Measurements from ENCODE around the gene ABCF2. TPM values are rescaled to one million over a fixed set of nuclear protein-coding genes. Genes with fewer than 3 reads are reported as not detected.
A peak's percentile ranks its signal among the peaks of the same experiment; 100 is the strongest.

ABCF2 gene
- total RNA-seq, 1 donor: 9.7 TPM

DNA sequence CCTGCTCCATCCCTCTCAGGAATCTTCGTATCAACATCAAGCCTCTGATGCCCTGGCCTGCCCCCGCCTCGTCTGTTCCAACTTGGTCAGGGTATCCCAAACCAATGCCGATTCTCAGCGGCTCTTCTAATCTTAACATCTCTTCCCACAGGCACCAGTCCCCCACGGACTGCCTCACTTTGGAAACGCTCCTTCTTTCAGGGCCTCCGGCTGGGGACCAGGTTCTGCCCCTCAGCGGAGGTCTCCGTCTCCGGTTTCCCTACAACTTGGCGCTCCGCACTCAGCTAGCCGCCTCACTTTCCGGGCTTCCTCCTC, 488 bp downstream of the ABCF2 start:
- H3K4me3 ChIP-seq (ENCODE audit: low read length): peak overlapping the region; percentile 54
- no peaks in the 10 kb centered on the region for H3K9me3 ChIP-seq (ENCODE audit: low read depth, low read length)
- no peaks in the 10 kb centered on the region for H3K27me3 ChIP-seq (ENCODE audit: insufficient read depth, low read length)
- H3K4me1 ChIP-seq (ENCODE audit: insufficient read depth, low read length): peaks cover 23% of the 10 kb centered on the region

GRCh38 chr7:151225948-151226510, 976 bp downstream of the ABCF2 start:
- H3K4me3 ChIP-seq (ENCODE audit: low read length): peak overlapping the region; percentile 54
- no peaks in the 10 kb centered on the region for H3K9me3 ChIP-seq (ENCODE audit: low read depth, low read length)
- H3K27me3 ChIP-seq (ENCODE audit: insufficient read depth, low read length): no peaks in the 10 kb centered on the region
- peaks cover 21% of the 10 kb centered on the region for H3K4me1 ChIP-seq (ENCODE audit: insufficient read depth, low read length)

GRCh38 chr7:151223728-151224127, 3.3 kb downstream of the ABCF2 start:
- H3K27me3 ChIP-seq (ENCODE audit: insufficient read depth, low read length): no peaks in the 10 kb centered on the region
- H3K9me3 ChIP-seq (ENCODE audit: low read depth, low read length): no peaks in the 10 kb centered on the region
- no peak overlapping the region for H3K4me3 ChIP-seq (ENCODE audit: low read length)
- H3K4me1 ChIP-seq (ENCODE audit: insufficient read depth, low read length): peaks cover 21% of the 10 kb centered on the region

GRCh38 chr7:151218170-151218569, 8.8 kb downstream of the ABCF2 start:
- Histone ChIP-seq H3K4me3 (ENCODE audit: low read length) (no peak overlapping the region), H3K4me1 (ENCODE audit: insufficient read depth, low read length) (no peaks in the 10 kb centered on the region), H3K27me3 (ENCODE audit: insufficient read depth, low read length) (no peaks in the 10 kb centered on the region)

DNA sequence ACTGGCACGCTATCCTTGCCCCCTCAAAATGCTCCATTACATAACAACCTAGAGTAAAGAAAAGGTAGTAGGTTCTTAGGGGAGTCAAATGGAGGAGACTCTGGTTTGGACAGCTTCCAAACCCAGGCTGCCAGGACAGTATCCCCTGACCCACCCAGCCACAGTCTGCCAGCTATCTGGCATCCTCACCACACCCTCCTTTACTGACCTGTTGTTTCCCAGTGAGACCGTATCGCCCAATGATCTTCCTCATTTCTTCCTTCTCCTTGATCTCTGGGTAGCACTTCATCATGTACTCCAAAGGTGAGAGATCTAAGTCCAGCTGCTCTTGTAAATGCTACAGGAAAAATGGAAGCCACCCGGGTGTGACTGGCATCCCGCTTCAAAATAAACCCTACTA, 11.6 kb downstream of the ABCF2 start:
- no peaks in the 10 kb centered on the region for H3K4me1 ChIP-seq (ENCODE audit: insufficient read depth, low read length)
- no peaks in the 10 kb centered on the region for H3K27me3 ChIP-seq (ENCODE audit: insufficient read depth, low read length)
- no peak overlapping the region for H3K4me3 ChIP-seq (ENCODE audit: low read length)
- H3K9me3 ChIP-seq (ENCODE audit: low read depth, low read length): no peaks in the 10 kb centered on the region

More at GRCh38 chr7:151218170-151218569, 8.8 kb downstream of the ABCF2 start:
- no peaks in the 10 kb centered on the region for H3K9me3 ChIP-seq (ENCODE audit: low read depth, low read length)

GRCh38 chr7:151213826-151214225, 13.2 kb downstream of the ABCF2 start:
- Histone ChIP-seq H3K9me3 (ENCODE audit: low read depth, low read length) (no peaks in the 10 kb centered on the region), H3K4me3 (ENCODE audit: low read length) (no peak overlapping the region), H3K27me3 (ENCODE audit: insufficient read depth, low read length) (no peaks in the 10 kb centered on the region), H3K4me1 (ENCODE audit: insufficient read depth, low read length) (no peaks in the 10 kb centered on the region)

DNA sequence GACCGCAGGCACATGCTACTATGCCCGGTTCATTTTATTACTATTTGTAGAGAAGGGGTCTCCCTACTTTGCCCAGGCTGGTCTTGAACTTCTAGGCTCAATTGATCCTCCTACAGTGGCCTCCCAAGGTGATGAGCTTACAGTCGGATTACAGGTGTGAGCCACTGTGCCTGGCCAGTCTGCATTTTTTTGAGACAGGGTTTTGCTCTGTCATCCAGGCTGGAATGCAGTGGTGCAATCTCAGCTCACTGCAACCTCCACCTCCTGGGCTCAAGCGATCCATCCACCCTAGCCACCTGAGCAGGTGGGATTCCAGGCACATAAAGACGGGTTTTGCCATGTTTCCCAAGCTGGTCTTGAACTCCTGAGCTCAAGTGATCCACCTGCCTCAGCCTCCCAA, 14.4 kb downstream of the ABCF2 start:
- Histone ChIP-seq H3K27me3 (ENCODE audit: insufficient read depth, low read length) (no peaks in the 10 kb centered on the region), H3K4me1 (ENCODE audit: insufficient read depth, low read length) (peaks cover 5% of the 10 kb centered on the region), H3K4me3 (ENCODE audit: low read length) (no peak overlapping the region), H3K9me3 (ENCODE audit: low read depth, low read length) (no peaks in the 10 kb centered on the region)

- no peaks in the 10 kb centered on the region for H3K9me3 ChIP-seq (ENCODE audit: low read depth, low read length)
- no peaks in the 10 kb centered on the region for H3K27me3 ChIP-seq (ENCODE audit: insufficient read depth, low read length)
- H3K4me3 ChIP-seq (ENCODE audit: low read length): no peak overlapping the region
- H3K4me1 ChIP-seq (ENCODE audit: insufficient read depth, low read length): peaks cover 16% of the 10 kb centered on the region
These were observed 15.7 kb downstream of the ABCF2 start for GRCh38 chr7:151211155-151211772.

DNA sequence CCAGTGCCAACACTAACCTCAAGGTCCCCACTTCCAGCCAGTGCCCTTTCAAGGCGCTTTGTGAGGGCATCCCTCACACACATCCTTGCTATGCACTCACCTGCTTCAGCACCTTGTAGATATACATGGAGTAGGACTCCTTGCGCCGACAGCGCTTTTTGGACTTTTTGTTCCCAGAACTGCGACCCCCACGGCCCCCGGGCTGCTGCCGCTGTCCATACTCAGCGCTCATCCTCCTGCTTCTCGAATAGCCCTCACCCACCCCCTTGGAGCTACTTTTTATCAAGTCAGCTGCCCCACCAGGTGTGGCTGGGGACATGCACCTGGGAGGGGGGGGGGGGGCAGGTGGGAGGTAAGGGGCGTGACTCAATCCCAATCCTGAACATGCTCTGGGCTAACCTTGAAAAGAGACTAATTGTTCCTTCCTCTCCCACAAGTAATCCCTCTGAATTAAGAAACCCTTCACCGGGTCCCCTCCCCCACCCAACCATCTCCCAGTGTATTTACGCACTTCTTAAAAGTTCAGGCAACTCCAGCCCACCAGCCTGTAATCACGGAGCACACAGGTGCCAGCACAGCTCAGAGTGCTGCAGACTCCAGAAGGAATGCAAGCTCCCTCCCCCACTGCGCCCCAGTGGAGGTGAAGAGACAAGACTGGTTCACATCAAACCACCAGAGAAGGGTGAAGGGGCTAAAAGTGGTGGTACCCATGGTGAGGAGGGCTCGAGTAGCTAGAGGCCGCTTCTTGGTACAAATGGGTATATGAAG, 16.7 kb downstream of the ABCF2 start, which contains the start of gene H2BK1:
Gene H2BK1 (minus strand): TSS at position 402 of the 768 bp plus-strand sequence. CDS start 170 bp downstream, at position 232.
- H3K4me1 ChIP-seq (ENCODE audit: insufficient read depth, low read length): peaks cover 16% of the 10 kb centered on the region
- no peak within 1 kb of the TSS for H3K4me3 ChIP-seq (ENCODE audit: low read length)
- no peaks in the 10 kb centered on the region for H3K27me3 ChIP-seq (ENCODE audit: insufficient read depth, low read length)
- no peaks in the 10 kb centered on the region for H3K9me3 ChIP-seq (ENCODE audit: low read depth, low read length)

- no peaks in the 10 kb centered on the region for H3K27me3 ChIP-seq (ENCODE audit: insufficient read depth, low read length)
- H3K4me1 ChIP-seq (ENCODE audit: insufficient read depth, low read length): peaks cover 16% of the 10 kb centered on the region
- no peak overlapping the region for H3K4me3 ChIP-seq (ENCODE audit: low read length)
- H3K9me3 ChIP-seq (ENCODE audit: low read depth, low read length): no peaks in the 10 kb centered on the region
These were observed 17.4 kb downstream of the ABCF2 start for GRCh38 chr7:151209588-151209987.

DNA sequence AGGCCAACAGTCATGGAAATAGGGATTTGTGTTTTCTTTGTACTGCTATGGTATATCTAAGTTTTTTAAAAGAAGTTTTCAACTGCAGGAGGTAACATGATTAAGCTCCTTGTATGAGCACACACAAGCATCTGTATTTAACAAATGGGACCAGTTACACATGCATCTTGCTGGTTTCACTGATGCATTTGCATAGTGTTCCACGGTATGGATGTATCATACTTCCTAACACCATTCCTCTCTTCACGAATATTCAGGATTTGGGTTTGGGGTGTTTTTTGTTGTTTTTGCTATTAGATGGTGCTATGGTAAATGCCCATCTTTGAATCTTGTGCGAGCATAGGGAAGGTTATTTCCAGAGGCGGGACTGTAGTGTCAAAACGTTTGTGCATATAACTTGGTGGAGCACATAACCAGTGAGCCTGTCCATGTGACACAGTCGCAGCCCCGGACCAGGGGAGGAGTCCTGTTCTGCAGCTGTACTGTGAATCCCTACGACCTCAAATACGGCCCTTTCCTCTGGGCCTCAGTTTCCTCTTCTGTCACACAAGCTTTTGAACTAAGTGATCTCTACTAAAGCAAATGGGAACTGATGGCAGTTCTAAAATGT, 18.6 kb downstream of the ABCF2 start:
- peaks cover 16% of the 10 kb centered on the region for H3K4me1 ChIP-seq (ENCODE audit: insufficient read depth, low read length)
- H3K4me3 ChIP-seq (ENCODE audit: low read length): no peak overlapping the region
- H3K9me3 ChIP-seq (ENCODE audit: low read depth, low read length): no peaks in the 10 kb centered on the region
- H3K27me3 ChIP-seq (ENCODE audit: insufficient read depth, low read length): no peaks in the 10 kb centered on the region

DNA sequence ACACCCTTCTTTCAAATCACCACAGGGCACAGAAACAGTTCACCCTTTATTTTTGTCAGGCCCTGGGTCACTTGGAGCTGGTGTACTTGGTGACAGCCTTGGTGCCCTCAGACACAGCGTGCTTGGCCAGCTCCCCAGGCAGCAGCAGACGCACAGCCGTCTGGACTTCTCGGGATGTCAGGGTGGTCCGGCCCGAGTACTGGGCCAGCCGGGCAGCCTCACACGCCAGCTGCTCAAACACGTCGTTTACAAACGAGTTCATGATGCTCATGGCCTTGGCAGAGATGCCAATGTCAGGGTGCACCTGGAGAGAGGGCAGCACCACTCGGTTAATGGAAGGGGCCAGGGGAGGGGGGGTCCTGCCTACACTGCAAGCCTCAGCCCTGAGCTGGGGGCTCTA, 19.2 kb downstream of the ABCF2 start:
- H3K4me1 ChIP-seq (ENCODE audit: insufficient read depth, low read length): peaks cover 16% of the 10 kb centered on the region
- H3K9me3 ChIP-seq (ENCODE audit: low read depth, low read length): no peaks in the 10 kb centered on the region
- H3K4me3 ChIP-seq (ENCODE audit: low read length): no peak overlapping the region
- H3K27me3 ChIP-seq (ENCODE audit: insufficient read depth, low read length): no peaks in the 10 kb centered on the region

DNA sequence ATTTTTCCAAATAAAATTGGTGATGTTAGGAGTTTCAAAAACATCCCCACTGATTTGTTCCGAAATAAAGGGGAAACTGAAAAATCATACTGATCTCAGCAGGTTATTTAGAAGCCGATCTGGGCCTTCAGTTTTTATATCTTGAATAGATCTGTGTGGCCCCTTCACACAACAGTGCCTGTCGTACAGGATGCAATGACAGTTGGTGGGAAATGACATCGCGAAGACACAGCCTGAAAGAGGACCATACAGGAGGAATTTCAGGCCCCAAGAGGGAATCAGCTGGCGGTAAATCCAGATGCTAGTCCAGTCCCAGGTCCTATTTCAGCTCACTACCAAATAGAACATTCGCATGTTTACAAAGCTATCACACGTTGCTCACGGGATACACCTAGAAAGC, 19.7 kb downstream of the ABCF2 start:
- Histone ChIP-seq H3K4me3 (ENCODE audit: low read length) (no peak overlapping the region), H3K9me3 (ENCODE audit: low read depth, low read length) (no peaks in the 10 kb centered on the region), H3K27me3 (ENCODE audit: insufficient read depth, low read length) (no peaks in the 10 kb centered on the region), H3K4me1 (ENCODE audit: insufficient read depth, low read length) (peaks cover 16% of the 10 kb centered on the region)

DNA sequence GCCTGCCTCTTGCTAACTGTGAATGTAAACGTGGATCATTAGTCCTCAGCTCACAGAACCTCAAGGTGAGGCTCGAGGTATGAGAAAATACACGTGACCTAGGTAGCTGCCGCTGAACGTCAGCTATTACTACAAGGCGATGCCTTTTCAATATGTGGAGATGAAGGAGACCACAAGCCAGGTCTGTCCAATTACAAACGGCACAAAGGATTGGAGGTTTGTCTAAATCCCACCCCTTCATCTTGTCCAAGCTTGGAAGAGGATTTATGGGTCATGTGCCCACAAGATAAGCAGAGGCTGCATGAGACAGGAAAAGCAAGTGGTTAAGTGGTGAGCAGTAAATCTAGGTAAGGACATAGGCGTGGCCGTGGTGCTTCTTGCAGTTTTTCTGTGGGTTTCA, 20.1 kb downstream of the ABCF2 start:
- Histone ChIP-seq H3K4me1 (ENCODE audit: insufficient read depth, low read length) (peaks cover 16% of the 10 kb centered on the region), H3K9me3 (ENCODE audit: low read depth, low read length) (no peaks in the 10 kb centered on the region), H3K27me3 (ENCODE audit: insufficient read depth, low read length) (no peaks in the 10 kb centered on the region), H3K4me3 (ENCODE audit: low read length) (no peak overlapping the region)

DNA sequence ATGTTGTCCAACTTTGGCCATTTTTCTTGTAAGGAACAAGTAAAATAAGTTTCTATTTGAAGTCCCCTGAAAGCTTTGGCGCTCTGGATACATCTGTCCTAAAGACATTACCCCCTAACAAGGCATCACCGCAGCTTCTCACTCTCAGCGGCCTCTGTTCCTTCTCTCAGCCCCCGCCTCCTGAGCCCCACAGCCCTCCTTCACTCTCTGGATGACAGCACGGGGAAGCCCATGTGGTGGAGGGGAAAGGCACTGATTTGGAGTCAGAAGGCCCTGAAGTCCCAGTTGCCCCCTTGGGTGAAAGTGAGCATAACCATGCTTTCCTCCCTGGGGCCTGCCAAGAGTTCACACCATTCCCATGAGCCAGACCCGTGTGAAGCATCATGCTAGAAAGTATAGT, 21.3 kb downstream of the ABCF2 start:
- Histone ChIP-seq H3K27me3 (ENCODE audit: insufficient read depth, low read length) (no peaks in the 10 kb centered on the region), H3K9me3 (ENCODE audit: low read depth, low read length) (no peaks in the 10 kb centered on the region), H3K4me1 (ENCODE audit: insufficient read depth, low read length) (peaks cover 16% of the 10 kb centered on the region), H3K4me3 (ENCODE audit: low read length) (no peak overlapping the region)
